ENCODE measurements around the gene TMEM200B. TPM values are rescaled to one million over a fixed set of nuclear protein-coding genes. Genes with fewer than 3 reads are reported as not detected.

Gene TMEM200B
- 1.0 and 1.3 TPM in 2 replicates for total RNA-seq (2014; rRNA removed; shearing (Covaris generic))

GRCh38 chr1:29123887-29124365, at the start of gene TMEM200B:
TMEM200B (minus strand) TSS chr1:29123903; CDS start chr1:29121828, 2,075 bp downstream.
- Histone ChIP-seq H3K27me3 (no peaks in the 10 kb centered on the region), H3K9me3 (replicated peaks) (0 out of 2 replicates have a peak, but pooled peaks cover 2% of the 10 kb centered on the region), H3K4me3 (peak within 1 kb of the TSS; percentile 74), H3K36me3 (no peaks in the 10 kb centered on the region), H3K4me1 (no peaks in the 10 kb centered on the region), H3K27ac (peak within 1 kb of the TSS; percentile 60)
- DNase-seq: no peak

GRCh38 chr1:29172415-29172939, 48.8 kb upstream of the TMEM200B start:
- DNase-seq: no peak
- Histone ChIP-seq H3K4me1 (no peaks in the 10 kb centered on the region), H3K4me3 (no peak overlapping the region), H3K27ac (no peak overlapping the region), H3K27me3 (no peaks in the 10 kb centered on the region), H3K9me3 (replicated peaks) (no peaks in the 10 kb centered on the region), H3K36me3 (peaks cover 77% of the 10 kb centered on the region)

- Histone ChIP-seq H3K36me3 (peaks cover 78% of the 10 kb centered on the region), H3K4me1 (no peaks in the 10 kb centered on the region), H3K27ac (no peak overlapping the region), H3K9me3 (replicated peaks) (no peaks in the 10 kb centered on the region), H3K27me3 (no peaks in the 10 kb centered on the region), H3K4me3 (no peak overlapping the region)
- no peak for DNase-seq
Observed at GRCh38 chr1:29171521-29171920, 47.8 kb upstream of the TMEM200B start.

GRCh38 chr1:29171089-29171488, 47.4 kb upstream of the TMEM200B start:
- no peak overlapping the region for H3K27ac ChIP-seq
- no peaks in the 10 kb centered on the region for H3K27me3 ChIP-seq
- H3K9me3 ChIP-seq (replicated peaks): no peaks in the 10 kb centered on the region
- peak in 1 of 2 experiments; percentile 37 for DNase-seq
- no peak overlapping the region for H3K4me3 ChIP-seq
- H3K36me3 ChIP-seq: peaks cover 79% of the 10 kb centered on the region
- H3K4me1 ChIP-seq: no peaks in the 10 kb centered on the region

GRCh38 chr1:29169976-29170375, 46.3 kb upstream of the TMEM200B start:
- Histone ChIP-seq H3K9me3 (replicated peaks) (no peaks in the 10 kb centered on the region), H3K36me3 (peaks cover 83% of the 10 kb centered on the region), H3K4me1 (no peaks in the 10 kb centered on the region), H3K4me3 (no peak overlapping the region), H3K27ac (no peak overlapping the region), H3K27me3 (no peaks in the 10 kb centered on the region)
- no peak for DNase-seq

GRCh38 chr1:29167904-29168303, 44.2 kb upstream of the TMEM200B start:
- Histone ChIP-seq H3K4me3 (no peak overlapping the region), H3K9me3 (replicated peaks) (no peaks in the 10 kb centered on the region), H3K27ac (no peak overlapping the region), H3K27me3 (no peaks in the 10 kb centered on the region), H3K4me1 (no peaks in the 10 kb centered on the region; the same call in 1 of the 2 replicates), H3K36me3 (peaks cover 95% of the 10 kb centered on the region)
- no peak for DNase-seq

- Histone ChIP-seq H3K36me3 (peaks cover 95% of the 10 kb centered on the region), H3K4me1 (peaks cover 4% of the 10 kb centered on the region; the same call in 1 of the 2 replicates), H3K4me3 (no peak overlapping the region), H3K27ac (no peak overlapping the region), H3K27me3 (no peaks in the 10 kb centered on the region), H3K9me3 (replicated peaks) (no peaks in the 10 kb centered on the region)
- DNase-seq: no peak
Observed at GRCh38 chr1:29166291-29166878, 42.7 kb upstream of the TMEM200B start.

GRCh38 chr1:29164588-29164987, 40.9 kb upstream of the TMEM200B start:
- Histone ChIP-seq H3K27ac (no peak overlapping the region), H3K4me1 (peaks cover 4% of the 10 kb centered on the region; the same call in 1 of the 2 replicates), H3K4me3 (no peak overlapping the region), H3K27me3 (no peaks in the 10 kb centered on the region), H3K9me3 (replicated peaks) (no peaks in the 10 kb centered on the region), H3K36me3 (peaks cover 95% of the 10 kb centered on the region)
- DNase-seq: no peak

GRCh38 chr1:29162476-29163138, 38.9 kb upstream of the TMEM200B start:
- no peak overlapping the region for H3K27ac ChIP-seq
- peaks cover 4% of the 10 kb centered on the region; the same call in 1 of the 2 replicates for H3K4me1 ChIP-seq
- H3K36me3 ChIP-seq: peaks cover 98% of the 10 kb centered on the region
- no peaks in the 10 kb centered on the region for H3K27me3 ChIP-seq
- H3K4me3 ChIP-seq: no peak overlapping the region
- no peak for DNase-seq
- no peaks in the 10 kb centered on the region for H3K9me3 ChIP-seq (replicated peaks)

- H3K4me3 ChIP-seq: no peak overlapping the region
- no peaks in the 10 kb centered on the region for H3K27me3 ChIP-seq
- no peak for DNase-seq
- H3K9me3 ChIP-seq (replicated peaks): no peaks in the 10 kb centered on the region
- no peak overlapping the region for H3K27ac ChIP-seq
- peaks cover 98% of the 10 kb centered on the region for H3K36me3 ChIP-seq
- H3K4me1 ChIP-seq: peaks cover 4% of the 10 kb centered on the region; the same call in 1 of the 2 replicates
Observed at GRCh38 chr1:29162025-29162424, 38.3 kb upstream of the TMEM200B start.

GRCh38 chr1:29159773-29160172, 36.1 kb upstream of the TMEM200B start:
- peaks cover 4% of the 10 kb centered on the region; the same call in 1 of the 2 replicates for H3K4me1 ChIP-seq
- H3K4me3 ChIP-seq: no peak overlapping the region
- no peak for DNase-seq
- no peaks in the 10 kb centered on the region for H3K27me3 ChIP-seq
- no peaks in the 10 kb centered on the region for H3K9me3 ChIP-seq (replicated peaks)
- H3K36me3 ChIP-seq: peaks cover 98% of the 10 kb centered on the region
- H3K27ac ChIP-seq: no peak overlapping the region

GRCh38 chr1:29157269-29157601, 33.5 kb upstream of the TMEM200B start:
- H3K4me1 ChIP-seq: 0 out of 2 replicates have a peak, but pooled peaks cover 2% of the 10 kb centered on the region
- no peaks in the 10 kb centered on the region for H3K9me3 ChIP-seq (replicated peaks)
- H3K36me3 ChIP-seq: peaks cover 100% of the 10 kb centered on the region
- DNase-seq: no peak
- no peaks in the 10 kb centered on the region for H3K27me3 ChIP-seq
- no peak overlapping the region for H3K27ac ChIP-seq
- H3K4me3 ChIP-seq: no peak overlapping the region

- Histone ChIP-seq H3K27me3 (no peaks in the 10 kb centered on the region), H3K9me3 (replicated peaks) (no peaks in the 10 kb centered on the region), H3K4me1 (no peaks in the 10 kb centered on the region), H3K27ac (no peak overlapping the region), H3K36me3 (peaks cover 100% of the 10 kb centered on the region), H3K4me3 (no peak overlapping the region)
- DNase-seq: no peak
Observed at GRCh38 chr1:29156543-29157268, 33.0 kb upstream of the TMEM200B start.

- Histone ChIP-seq H3K27ac (no peak overlapping the region), H3K36me3 (peaks cover 100% of the 10 kb centered on the region), H3K27me3 (no peaks in the 10 kb centered on the region), H3K4me1 (no peaks in the 10 kb centered on the region), H3K9me3 (replicated peaks) (no peaks in the 10 kb centered on the region), H3K4me3 (no peak overlapping the region)
- no peak for DNase-seq
Observed at GRCh38 chr1:29152046-29152805, 28.5 kb upstream of the TMEM200B start.

All from SJCRH30 (cell line).